ENCODE data around the gene CDC14B.
"Not testable (repeated sequence)": the region's sequence is repeated elsewhere in the genome, so short reads cannot be mapped to it uniquely, and the experiment has no call there.

CDC14B gene

GRCh38 chr9:96555567-96556386, 63.9 kb downstream of the CDC14B start:
- Histone ChIP-seq H3K4me3 (no peak overlapping the region), H3K27ac (peak overlapping the region in 13 of 21 experiments; percentile 1 to 87 (median 56))

GRCh38 chr9:96554801-96555566, 64.7 kb downstream of the CDC14B start:
- no peak overlapping the region for H3K4me3 ChIP-seq
- peak overlapping the region in 17 of 21 experiments; percentile 1 to 87 (median 48) for H3K27ac ChIP-seq

GRCh38 chr9:96554326-96554725, 65.3 kb downstream of the CDC14B start:
- H3K27ac ChIP-seq: peak overlapping the region in 9 of 21 experiments; percentile 1 to 87 (median 58)
- no peak overlapping the region for H3K4me3 ChIP-seq

GRCh38 chr9:96553070-96553469, 66.6 kb downstream of the CDC14B start:
- H3K4me3 ChIP-seq: no peak overlapping the region
- H3K27ac ChIP-seq: peak overlapping the region in 14 of 21 experiments; percentile 48 to 87 (median 58)

- H3K4me3 ChIP-seq: no peak overlapping the region
- no peak overlapping the region for H3K27ac ChIP-seq
Measured at GRCh38 chr9:96551403-96551802, 68.2 kb downstream of the CDC14B start.

DNA sequence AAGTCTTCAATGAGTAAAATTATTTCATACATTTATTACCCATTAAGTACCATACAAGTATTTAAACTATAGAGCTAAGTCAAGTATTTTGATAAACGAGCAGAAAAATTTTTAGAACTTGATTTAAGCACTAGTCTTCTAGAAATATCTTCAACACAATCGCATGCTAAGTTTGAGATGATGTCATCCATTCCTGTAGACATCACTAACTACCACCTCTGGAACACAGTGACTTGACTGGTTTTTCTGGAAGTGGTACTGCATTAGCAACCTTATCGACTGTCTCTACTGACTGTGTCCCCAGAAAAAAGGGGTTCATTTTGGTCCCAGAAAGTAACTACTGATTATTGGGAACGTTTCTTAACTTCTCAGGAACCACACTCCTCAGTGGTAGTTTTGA, 69.0 kb downstream of the CDC14B start:
- H3K4me3 ChIP-seq: no peak overlapping the region
- no peak overlapping the region for H3K27ac ChIP-seq

- H3K4me3 ChIP-seq, H3K27ac ChIP-seq: not testable (repeated sequence)
Measured at GRCh38 chr9:96543131-96543530, 76.5 kb downstream of the CDC14B start.

GRCh38 chr9:96540106-96540505, 79.5 kb downstream of the CDC14B start:
- no peak overlapping the region for H3K4me3 ChIP-seq
- no peak overlapping the region for H3K27ac ChIP-seq

DNA sequence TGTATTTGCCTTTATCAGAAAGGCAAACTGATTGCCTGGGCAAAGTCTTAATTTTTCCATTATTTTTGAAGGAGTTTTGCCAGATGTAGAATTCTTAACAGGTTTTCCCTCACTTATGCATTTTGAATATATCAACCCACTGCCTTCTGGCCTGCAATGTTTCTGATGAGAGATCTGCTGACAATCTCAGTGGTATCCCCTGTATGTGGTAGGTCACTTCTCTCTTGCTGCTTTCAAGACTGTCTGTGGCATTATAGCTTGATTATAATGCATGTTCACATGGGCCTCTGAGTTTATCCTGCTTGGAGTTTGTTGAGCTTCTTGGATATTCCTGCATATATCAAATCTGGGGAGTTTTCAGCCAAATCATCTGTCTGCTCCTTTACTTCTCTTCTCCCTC, 87.5 kb downstream of the CDC14B start:
- no peak overlapping the region for H3K27ac ChIP-seq
- no peak overlapping the region for H3K4me3 ChIP-seq

DNA sequence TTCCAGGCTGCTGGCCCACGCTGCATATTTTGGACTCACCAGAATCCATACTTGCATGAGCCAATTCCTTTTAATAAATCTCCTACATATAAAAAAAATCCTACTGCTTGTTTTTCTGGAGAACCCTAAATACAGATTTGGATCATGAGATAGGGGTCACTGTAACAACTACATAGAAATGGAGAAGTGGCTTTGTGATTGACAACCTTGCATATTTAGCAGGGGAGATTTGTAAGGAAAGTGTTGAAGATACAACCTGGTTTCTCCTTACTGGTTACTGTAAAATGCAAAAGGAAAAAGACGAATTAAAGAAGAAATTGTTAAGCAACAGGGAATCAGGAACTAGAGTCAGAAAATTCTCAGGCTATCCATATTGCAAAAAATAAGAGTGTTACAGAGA, 94.9 kb downstream of the CDC14B start:
- H3K27ac ChIP-seq: no peak overlapping the region
- no peak overlapping the region for H3K4me3 ChIP-seq

GRCh38 chr9:96524045-96524444, 95.6 kb downstream of the CDC14B start:
- H3K27ac ChIP-seq: no peak overlapping the region

DNA sequence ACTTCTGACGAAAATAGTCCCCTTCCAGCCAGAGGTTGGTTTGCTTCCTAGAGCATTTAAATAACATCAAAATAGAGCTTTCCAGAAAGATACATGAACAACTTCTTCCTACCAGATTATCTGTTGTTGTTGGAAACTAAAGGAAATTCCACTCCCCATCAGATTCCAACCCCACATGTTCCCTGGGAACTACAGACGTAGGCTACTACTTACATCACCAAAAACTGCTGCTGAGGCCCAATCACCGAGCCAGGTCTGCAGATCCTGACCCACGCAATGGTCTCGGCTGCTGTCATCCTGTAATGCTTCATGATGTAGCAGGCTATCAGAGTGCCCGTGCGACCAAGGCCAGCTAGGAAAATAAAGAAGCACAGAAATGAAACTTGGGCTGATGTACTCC, 96.3 kb downstream of the CDC14B start:
- H3K27ac ChIP-seq: no peak overlapping the region
- no peak overlapping the region for H3K4me3 ChIP-seq

More at GRCh38 chr9:96524045-96524444, 95.6 kb downstream of the CDC14B start:
- no peak overlapping the region for H3K4me3 ChIP-seq

DNA sequence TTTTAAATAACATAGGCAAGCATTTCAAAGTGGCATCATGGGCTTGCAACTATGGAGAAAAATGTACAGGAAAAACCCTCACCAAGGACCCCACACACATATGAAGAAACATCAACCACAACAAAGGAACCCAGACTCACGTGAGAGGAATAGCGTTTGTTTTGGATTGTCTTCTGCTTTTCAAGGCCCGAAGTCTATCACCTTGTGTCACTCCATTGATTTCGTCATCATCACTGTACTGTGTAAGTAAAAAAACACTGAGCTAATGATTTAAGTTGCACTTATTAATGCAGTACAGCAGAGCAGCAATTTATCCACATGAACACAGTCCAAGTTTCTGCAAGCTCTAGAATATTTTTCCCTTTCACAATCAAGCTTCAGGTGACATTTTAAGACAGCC, 97.3 kb downstream of the CDC14B start:
- Histone ChIP-seq H3K4me3 (no peak overlapping the region), H3K27ac (no peak overlapping the region)

DNA sequence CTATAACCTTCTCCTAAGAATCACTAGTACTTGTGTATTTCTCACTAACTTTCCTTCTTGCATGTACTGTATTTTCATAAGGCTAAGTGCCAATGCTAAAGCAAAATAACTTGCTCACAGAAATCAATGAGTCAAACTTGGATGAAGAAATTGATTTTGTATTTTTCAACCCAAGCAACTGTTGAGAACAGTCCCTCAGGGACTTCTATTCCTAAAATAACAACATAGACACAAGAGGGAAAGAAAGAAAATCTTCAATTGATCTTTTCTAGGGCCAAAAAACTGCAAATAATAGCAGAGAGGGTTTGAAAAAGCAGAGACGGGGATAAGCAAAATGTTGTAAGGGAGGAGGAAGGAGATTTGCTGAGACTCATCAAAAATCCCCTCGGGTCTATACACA, 99.9 kb downstream of the CDC14B start:
- H3K4me3 ChIP-seq: no peak overlapping the region
- H3K27ac ChIP-seq: peak overlapping the region in 3 of 21 experiments; percentile 5 to 35 (median 8)

DNA sequence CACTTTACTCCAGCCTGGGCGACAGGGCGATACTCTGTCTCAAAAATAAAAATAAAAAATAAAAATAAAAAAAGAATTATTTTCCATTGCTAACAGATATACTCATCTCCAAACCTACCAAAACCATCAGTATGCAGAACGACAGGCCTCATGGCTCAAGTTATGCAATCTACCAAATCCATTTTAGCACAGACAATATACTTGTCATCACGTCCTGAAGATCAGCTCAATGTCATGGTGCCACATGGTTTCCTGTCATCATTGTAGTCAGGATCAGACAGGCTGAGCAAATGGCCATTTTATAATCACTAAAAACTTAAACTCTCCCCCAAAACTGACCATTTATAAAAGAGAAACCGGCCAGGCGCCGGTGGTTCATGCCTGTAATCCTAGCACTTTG, 100.5 kb downstream of the CDC14B start:
- no peak overlapping the region for H3K27ac ChIP-seq
- H3K4me3 ChIP-seq: no peak overlapping the region

DNA sequence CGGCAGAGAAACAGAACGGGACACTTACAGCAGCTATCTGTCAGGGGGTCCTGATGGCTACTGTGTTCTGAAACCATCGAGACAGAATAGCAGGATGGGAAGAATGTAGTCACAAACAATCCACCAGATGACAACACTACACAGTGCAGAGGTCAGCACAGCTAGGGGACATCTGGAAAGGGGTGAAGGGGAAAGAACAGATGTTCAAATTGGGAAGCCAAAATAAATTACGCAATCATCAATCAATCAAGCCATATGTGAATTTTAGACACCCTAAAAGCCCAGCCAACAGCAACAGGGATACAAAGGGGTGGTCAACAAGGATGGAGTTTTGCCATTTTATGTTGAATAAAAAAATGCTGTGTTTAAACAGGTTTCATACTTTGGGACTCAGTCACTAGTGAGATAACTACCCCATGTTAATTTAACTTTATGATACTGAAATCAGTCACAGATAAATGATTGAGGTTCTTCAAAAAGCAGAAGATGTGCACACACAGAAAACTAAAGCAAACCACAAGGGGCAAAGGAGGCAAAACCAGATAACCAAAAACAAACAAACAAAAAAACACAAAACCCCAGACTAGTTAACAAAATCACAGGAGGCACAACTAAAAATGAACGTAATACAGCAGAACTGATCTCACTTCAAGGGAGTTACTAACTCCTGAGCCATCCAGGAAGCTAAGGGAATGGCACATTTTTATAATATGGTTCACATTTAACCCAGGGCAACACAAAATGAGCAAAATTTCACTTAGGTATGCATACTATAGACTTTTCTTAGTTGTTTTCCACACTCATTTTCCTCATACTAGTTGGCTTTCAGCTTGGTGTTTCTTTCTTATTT, 103.8 kb downstream of the CDC14B start:
- peak overlapping the region in 11 of 21 experiments; percentile 20 to 83 (median 62) for H3K27ac ChIP-seq
- no peak overlapping the region for H3K4me3 ChIP-seq

DNA sequence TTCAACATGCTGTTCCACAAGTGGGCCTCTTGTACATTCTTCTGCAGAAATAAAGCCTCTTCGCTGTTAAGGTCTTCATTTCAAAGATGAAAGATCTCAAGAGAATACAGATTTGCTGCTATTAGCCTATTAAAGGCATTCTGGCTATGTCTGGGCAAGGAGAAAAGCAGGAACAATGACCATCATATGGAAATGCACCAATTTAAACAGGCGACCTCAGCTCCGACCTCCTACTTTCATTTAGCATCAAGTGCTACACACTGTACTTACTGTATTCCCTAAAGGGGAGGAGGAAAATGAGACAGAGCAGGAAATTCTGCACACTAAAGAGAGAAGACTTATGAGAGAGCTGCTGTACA, 104.9 kb downstream of the CDC14B start:
- peak overlapping the region in 18 of 21 experiments; percentile 12 to 83 (median 54) for H3K27ac ChIP-seq
- H3K4me3 ChIP-seq: no peak overlapping the region

DNA sequence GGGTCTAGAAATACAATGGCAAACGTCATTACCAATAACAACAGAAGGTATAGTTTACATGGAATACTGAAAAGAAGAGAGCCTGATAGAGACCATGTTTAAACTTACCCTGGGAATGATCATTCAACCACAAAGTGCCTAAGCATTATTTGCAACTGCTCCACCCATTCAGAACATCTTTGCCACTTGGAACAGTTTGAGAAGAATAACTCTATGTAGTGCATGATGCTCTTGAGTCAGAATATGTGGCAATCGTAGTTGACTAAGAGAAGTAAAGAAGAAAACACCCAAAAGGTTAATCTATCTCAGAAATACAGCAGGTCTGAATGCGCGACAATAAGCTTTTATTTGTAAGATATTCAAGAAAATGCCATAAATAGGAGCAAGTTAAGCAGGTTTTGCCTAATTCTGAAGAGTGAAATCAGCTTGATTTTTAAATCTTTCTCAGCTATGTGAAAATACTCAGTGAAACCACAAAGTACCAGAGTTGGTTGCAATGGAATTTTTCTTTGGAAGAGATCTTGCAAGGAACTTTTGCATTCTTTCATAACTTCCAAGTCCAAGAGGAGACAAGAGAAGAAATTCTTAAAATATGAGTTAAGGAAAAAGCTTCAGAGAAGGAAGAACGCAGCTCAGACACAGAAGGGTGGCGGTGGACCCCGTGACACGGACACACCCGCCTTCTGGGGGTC, 105.4 kb downstream of the CDC14B start:
- Histone ChIP-seq H3K4me3 (no peak overlapping the region), H3K27ac (peak overlapping the region in 16 of 21 experiments; percentile 13 to 83 (median 53))

- Histone ChIP-seq H3K27ac (peak overlapping the region in 13 of 21 experiments; percentile 10 to 83 (median 59)), H3K4me3 (no peak overlapping the region)
Measured at GRCh38 chr9:96513622-96514021, 106.0 kb downstream of the CDC14B start.

All from skin epidermis (tissue), 12 donors.